ENCODE data around the gene SYNDIG1. TPM values are rescaled to one million over a fixed set of nuclear protein-coding genes. Genes with fewer than 3 reads are reported as not detected.
A peak's percentile ranks its signal among the peaks of the same experiment; 100 is the strongest.

Gene SYNDIG1
- polyA plus RNA-seq, 2 of the 4 experiments (the other 2 are of a cell fraction) = 0.96 to 2.6 TPM

- peaks cover 6% of the 10 kb centered on the region for H3K4me1 ChIP-seq
- ATAC-seq (no peak), FAIRE-seq (no peak), DNase-seq (ENCODE audit: low read depth in 1 of 2, low spot score in 1 of 2) (no peak)
- ChIA-PET POLR2A (no interaction called here), CTCF (interaction anchor here (1.3 to 1.7 kb wide), 2 partner anchors 10 to 13 kb away, joined by 3 to 4 read pairs; no protein-coding TSS in a partner anchor)
- H3K9me3 ChIP-seq = no peaks in the 10 kb centered on the region; the same call in 2 of the 3 replicates
- H3K27ac ChIP-seq = peak overlapping the region in 1 of 2 experiments; percentile 48; a peak in 2 of 6 replicates
- no peak overlapping the region for H3K4me3 ChIP-seq
- no peak overlapping the region for H3K4me2 ChIP-seq
- 89% methylated on average over 6 of the region's 6 CpGs for WGBS (ENCODE audit: missing lambda C conversion rate)
- no peak for TF ChIP-seq EHMT2 (IDR thresholded peaks at IDR 0.05; ENCODE audit: low read depth)
- TF ChIP-seq RCOR1 (IDR thresholded peaks at IDR 0.05; ENCODE audit: low read depth, low read length) = no peak
- no peak for TF ChIP-seq ZNF302 (CRISPR knock-in tag; IDR thresholded peaks at IDR 0.05)
- TF ChIP-seq FOSL2 (IDR thresholded peaks at IDR 0.05) = no peak
- TF ChIP-seq FOSL2 (CRISPR knock-in tag; IDR thresholded peaks at IDR 0.05) = no peak
- no peak for TF ChIP-seq EP300 (IDR thresholded peaks at IDR 0.05)
- TF ChIP-seq NR3C1 (IDR thresholded peaks at IDR 0.05) = no peak
- TF ChIP-seq HMGXB4 (CRISPR knock-in tag; IDR thresholded peaks at IDR 0.05; ENCODE audit: borderline replicate concordance) = no peak
- no peak for TF ChIP-seq RAD21 (conservative IDR thresholded peaks at IDR 0.05 in 1 of 2, IDR thresholded peaks at IDR 0.05 in 1 of 2)
- no peak for TF ChIP-seq ELK1 (IDR thresholded peaks at IDR 0.05; ENCODE audit: low read depth, low read length)
- TF ChIP-seq MAFK (IDR thresholded peaks at IDR 0.05; ENCODE audit: partially characterized antibody) = no peak
- TF ChIP-seq MAZ (IDR thresholded peaks at IDR 0.05; ENCODE audit: borderline replicate concordance, low read depth, low read length) = no peak
- no peak for TF ChIP-seq PBX3 (IDR thresholded peaks at IDR 0.05)
- no peak for TF ChIP-seq ATOH8 (CRISPR knock-in tag; IDR thresholded peaks at IDR 0.05; ENCODE audit: low read depth)
- TF ChIP-seq PHF8 (IDR thresholded peaks at IDR 0.05; ENCODE audit: borderline replicate concordance, low read depth) = no peak
- TF ChIP-seq POLR2AphosphoS2 (conservative IDR thresholded peaks at IDR 0.05; ENCODE audit: low read length) = no peak
- TF ChIP-seq BCL3 (IDR thresholded peaks at IDR 0.05) = no peak
- no peak for TF ChIP-seq HEYL (CRISPR knock-in tag; IDR thresholded peaks at IDR 0.05)
- no peak for TF ChIP-seq BHLHE40 (IDR thresholded peaks at IDR 0.05; ENCODE audit: low read depth, low read length)
Measured at GRCh38 chr20:24628985-24629384, 159.6 kb downstream of the SYNDIG1 start.

GRCh38 chr20:24629668-24630067 is 160.2 kb downstream of the SYNDIG1 start:
- H3K4me3 ChIP-seq = no peak overlapping the region
- H3K27ac ChIP-seq = peak overlapping the region in 1 of 2 experiments; percentile 48; a peak in 2 of 6 replicates
- no peak overlapping the region for H3K4me2 ChIP-seq
- DNase-seq (ENCODE audit: low read depth in 1 of 2, low spot score in 1 of 2) (no peak), FAIRE-seq (no peak), ATAC-seq (no peak)
- ChIA-PET CTCF (interaction anchor here (1.3 kb wide), 1 partner anchor 14 kb away, joined by 3 read pairs; no protein-coding TSS in a partner anchor), POLR2A (no interaction called here)
- no peaks in the 10 kb centered on the region; the same call in 2 of the 3 replicates for H3K9me3 ChIP-seq
- 90% methylated on average over 3 of the region's 3 CpGs for WGBS (ENCODE audit: missing lambda C conversion rate)
- H3K4me1 ChIP-seq = peaks cover 12% of the 10 kb centered on the region
- TF ChIP-seq HMGXB4 (CRISPR knock-in tag; IDR thresholded peaks at IDR 0.05; ENCODE audit: borderline replicate concordance) (no peak), CEBPB (IDR thresholded peaks at IDR 0.05) (no peak), HDAC2 (IDR thresholded peaks at IDR 0.05) (no peak), TP53 (CRISPR knock-in tag; IDR thresholded peaks at IDR 0.05) (no peak), SREBF2 (IDR thresholded peaks at IDR 0.05) (no peak), EP300 (IDR thresholded peaks at IDR 0.05) (no peak), FOSB (CRISPR knock-in tag; IDR thresholded peaks at IDR 0.05) (no peak), ATOH8 (CRISPR knock-in tag; IDR thresholded peaks at IDR 0.05; ENCODE audit: low read depth) (no peak), HOXB13 (CRISPR knock-in tag; IDR thresholded peaks at IDR 0.05; ENCODE audit: low read depth) (no peak), ZFP36 (IDR thresholded peaks at IDR 0.05; ENCODE audit: borderline replicate concordance, partially characterized antibody) (no peak), POLR2A (IDR thresholded peaks at IDR 0.05; ENCODE audit: low read length) (no peak), PBX3 (IDR thresholded peaks at IDR 0.05) (no peak), ZSCAN20 (CRISPR knock-in tag; IDR thresholded peaks at IDR 0.05) (no peak)
